HepG2 (cell line): Measurements from ENCODE around the gene UCK2. TPM values are rescaled to one million over a fixed set of nuclear protein-coding genes. Genes with fewer than 3 reads are reported as not detected.

Source experiments
- DZIP1 ChIP-seq: sonication (generic); formaldehyde crosslinking; IDR thresholded peaks from 2 replicates; pipeline ENCODE4 v1.5.0; 2020; ENCODE audit warnings: mild to moderate bottlenecking, missing genetic modification reagents
- FOXO4 ChIP-seq: sonication (generic); formaldehyde crosslinking; conservative IDR thresholded peaks from 2 replicates; pipeline ENCODE4 v1.8.1; 2023; ENCODE audit warnings: missing genetic modification reagents
- GATAD1 ChIP-seq: IDR thresholded peaks from 2 replicates; pipeline ENCODE4 v1.6.1; 2016; ENCODE audit warnings: missing genetic modification reagents, missing compliant biosample characterization
- HHEX ChIP-seq: IDR thresholded peaks from 2 replicates; pipeline ENCODE4 v1.6.1; 2016; ENCODE audit warnings: control low read depth
- PBX2 ChIP-seq: IDR thresholded peaks from 2 replicates; pipeline ENCODE4 v1.6.1; 2016; ENCODE audit warnings: control low read depth
- RFXAP ChIP-seq: sonication (generic); formaldehyde crosslinking; IDR thresholded peaks from 2 replicates; pipeline ENCODE4 v1.4.0; 2020; ENCODE audit warnings: missing genetic modification reagents, borderline replicate concordance
- RORA ChIP-seq: sonication (generic); formaldehyde crosslinking; IDR thresholded peaks from 2 replicates; pipeline ENCODE4 v1.5.0; 2020; ENCODE audit warnings: mild to moderate bottlenecking, missing genetic modification reagents, moderate library complexity
- SMC3 ChIP-seq: IDR thresholded peaks from 2 replicates; pipeline ENCODE4 v1.6.1; 2011; ENCODE audit warnings: low read length, improper control_type of control experiment
- ZFP36L2 ChIP-seq: sonication (generic); formaldehyde crosslinking; IDR thresholded peaks from 2 replicates; pipeline ENCODE4 v1.4.0; 2020; ENCODE audit warnings: missing genetic modification reagents
- ZNF670 ChIP-seq: sonication (generic); formaldehyde crosslinking; IDR thresholded peaks from 2 replicates; pipeline ENCODE4 v1.8.0; 2022; ENCODE audit warnings: mild to moderate bottlenecking, missing genetic modification reagents, borderline replicate concordance
- ZNF737 ChIP-seq: sonication (generic); formaldehyde crosslinking; IDR thresholded peaks from 2 replicates; pipeline ENCODE4 v1.5.0; 2020; ENCODE audit warnings: missing genetic modification reagents, mild to moderate bottlenecking, borderline replicate concordance
- polyA plus RNA-seq, 8 experiments: library from polyadenylated mRNA; depleted of rRNA in 3 of 8; stranded (reverse) in 7 of 8; unstranded in 1 of 8; fragments of >200 nt; fragmentation: Illumina TruSeq in 4 of 8; extraction: Trizol in 4 of 8; gene quantifications; 2 replicates each; pipeline versions ENCODE4 v1.2.1 to v1.2.3, GENCODE V29; 2011 to 2016; ENCODE audit warnings: low read depth in 4 of 8, missing spikeins in 1 of 8, mixed read lengths in 1 of 8; ENCODE audit not compliant: insufficient read depth in 1 of 8
- total RNA-seq, 5 experiments: library from RNA; depleted of rRNA; stranded (reverse); fragments of >200 nt; fragmentation: Illumina TruSeq; extraction: Trizol; gene quantifications; 2 replicates each; pipeline ENCODE4 v1.2.3, GENCODE V29; 2016; ENCODE audit warnings: low read depth in 1 of 5
- TF ChIP-seq, protein P1 (sequence below): sonication (generic); formaldehyde crosslinking; IDR thresholded peaks from 2 replicates; pipeline ENCODE4 v1.4.0; 2020; ENCODE audit warnings: missing genetic modification reagents, borderline replicate concordance
- TF ChIP-seq, protein P2 (sequence below): sonication (generic); formaldehyde crosslinking; IDR thresholded peaks from 2 replicates; pipeline ENCODE4 v1.4.0; 2020; ENCODE audit warnings: missing genetic modification reagents
- TF ChIP-seq, protein P3 (sequence below): sonication (generic); formaldehyde crosslinking; IDR thresholded peaks from 2 replicates; pipeline ENCODE4 v1.5.0; 2020; ENCODE audit warnings: missing genetic modification reagents, mild to moderate bottlenecking, borderline replicate concordance
- TF ChIP-seq, protein P4 (sequence below): sonication (generic); formaldehyde crosslinking; conservative IDR thresholded peaks from 2 replicates; pipeline ENCODE4 v1.8.0; 2022; ENCODE audit warnings: missing genetic modification reagents

Gene UCK2
- total and polyA plus RNA-seq, 2 of the 13 experiments (the other 11 are each of a cell fraction or from before 2014, with no cell fraction given): 64.3 to 78.0 TPM

DNA sequence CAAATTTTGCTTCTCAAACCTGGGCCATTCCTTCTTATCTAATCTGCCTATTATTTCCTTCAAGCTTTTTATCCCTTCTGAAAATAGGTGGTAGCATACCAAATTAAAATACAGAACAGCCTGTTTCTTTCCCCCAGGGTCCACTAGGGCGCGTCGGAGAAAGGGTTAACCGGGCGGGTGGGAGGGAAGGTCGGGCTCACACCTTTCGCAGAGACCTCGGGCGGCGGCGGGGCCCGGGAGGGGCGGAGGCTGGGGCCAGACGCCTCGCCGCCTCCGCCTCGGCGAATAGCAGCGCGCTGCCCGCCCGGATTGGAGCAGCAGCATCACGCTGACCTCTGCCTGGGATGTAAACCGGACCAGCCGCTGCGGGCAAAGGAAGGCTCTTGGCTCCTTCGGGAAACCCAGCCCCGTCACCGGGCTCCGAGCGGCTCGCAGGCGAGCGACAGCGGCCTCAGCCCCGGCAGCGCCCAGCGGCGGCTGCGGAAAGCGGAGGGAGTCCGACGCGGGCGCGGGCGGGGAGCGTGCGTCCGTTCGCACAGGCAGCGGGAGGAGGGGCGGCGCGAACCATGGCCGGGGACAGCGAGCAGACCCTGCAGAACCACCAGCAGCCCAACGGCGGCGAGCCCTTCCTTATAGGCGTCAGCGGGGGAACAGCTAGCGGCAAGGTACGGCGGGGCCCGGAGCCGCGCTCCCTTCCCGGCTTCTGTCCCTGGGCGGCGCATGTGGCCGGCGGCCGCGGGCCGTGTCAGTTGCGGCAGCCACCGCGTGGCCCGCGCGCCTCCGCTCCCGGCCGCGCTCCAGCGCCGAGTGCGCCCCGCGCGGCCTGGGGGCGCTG, at the start of gene UCK2 (continued):
- TF ChIP-seq DZIP1 (CRISPR knock-in tag): no peak
- TF ChIP-seq HHEX (CRISPR knock-in tag): no peak
- no peak for TF ChIP-seq SMC3
- TF ChIP-seq ZNF737 (CRISPR knock-in tag): no peak
- TF ChIP-seq, protein P1, sequence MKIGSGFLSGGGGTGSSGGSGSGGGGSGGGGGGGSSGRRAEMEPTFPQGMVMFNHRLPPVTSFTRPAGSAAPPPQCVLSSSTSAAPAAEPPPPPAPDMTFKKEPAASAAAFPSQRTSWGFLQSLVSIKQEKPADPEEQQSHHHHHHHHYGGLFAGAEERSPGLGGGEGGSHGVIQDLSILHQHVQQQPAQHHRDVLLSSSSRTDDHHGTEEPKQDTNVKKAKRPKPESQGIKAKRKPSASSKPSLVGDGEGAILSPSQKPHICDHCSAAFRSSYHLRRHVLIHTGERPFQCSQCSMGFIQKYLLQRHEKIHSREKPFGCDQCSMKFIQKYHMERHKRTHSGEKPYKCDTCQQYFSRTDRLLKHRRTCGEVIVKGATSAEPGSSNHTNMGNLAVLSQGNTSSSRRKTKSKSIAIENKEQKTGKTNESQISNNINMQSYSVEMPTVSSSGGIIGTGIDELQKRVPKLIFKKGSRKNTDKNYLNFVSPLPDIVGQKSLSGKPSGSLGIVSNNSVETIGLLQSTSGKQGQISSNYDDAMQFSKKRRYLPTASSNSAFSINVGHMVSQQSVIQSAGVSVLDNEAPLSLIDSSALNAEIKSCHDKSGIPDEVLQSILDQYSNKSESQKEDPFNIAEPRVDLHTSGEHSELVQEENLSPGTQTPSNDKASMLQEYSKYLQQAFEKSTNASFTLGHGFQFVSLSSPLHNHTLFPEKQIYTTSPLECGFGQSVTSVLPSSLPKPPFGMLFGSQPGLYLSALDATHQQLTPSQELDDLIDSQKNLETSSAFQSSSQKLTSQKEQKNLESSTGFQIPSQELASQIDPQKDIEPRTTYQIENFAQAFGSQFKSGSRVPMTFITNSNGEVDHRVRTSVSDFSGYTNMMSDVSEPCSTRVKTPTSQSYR (CRISPR knock-in tag): peak; percentile 60
- TF ChIP-seq RFXAP (CRISPR knock-in tag): no peak
- no peak; the same call in 1 of the 2 replicates for TF ChIP-seq GATAD1 (CRISPR knock-in tag)
- no peak for TF ChIP-seq ZNF670 (CRISPR knock-in tag)
- TF ChIP-seq ZFP36L2: no peak
- TF ChIP-seq PBX2 (CRISPR knock-in tag): no peak
- TF ChIP-seq, protein P2, sequence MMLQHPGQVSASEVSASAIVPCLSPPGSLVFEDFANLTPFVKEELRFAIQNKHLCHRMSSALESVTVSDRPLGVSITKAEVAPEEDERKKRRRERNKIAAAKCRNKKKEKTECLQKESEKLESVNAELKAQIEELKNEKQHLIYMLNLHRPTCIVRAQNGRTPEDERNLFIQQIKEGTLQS: no peak
- TF ChIP-seq, protein P3, sequence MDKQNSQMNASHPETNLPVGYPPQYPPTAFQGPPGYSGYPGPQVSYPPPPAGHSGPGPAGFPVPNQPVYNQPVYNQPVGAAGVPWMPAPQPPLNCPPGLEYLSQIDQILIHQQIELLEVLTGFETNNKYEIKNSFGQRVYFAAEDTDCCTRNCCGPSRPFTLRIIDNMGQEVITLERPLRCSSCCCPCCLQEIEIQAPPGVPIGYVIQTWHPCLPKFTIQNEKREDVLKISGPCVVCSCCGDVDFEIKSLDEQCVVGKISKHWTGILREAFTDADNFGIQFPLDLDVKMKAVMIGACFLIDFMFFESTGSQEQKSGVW (CRISPR knock-in tag): no peak
- no peak for TF ChIP-seq RORA
- no peak for TF ChIP-seq FOXO4 (CRISPR knock-in tag)
- TF ChIP-seq, protein P4, sequence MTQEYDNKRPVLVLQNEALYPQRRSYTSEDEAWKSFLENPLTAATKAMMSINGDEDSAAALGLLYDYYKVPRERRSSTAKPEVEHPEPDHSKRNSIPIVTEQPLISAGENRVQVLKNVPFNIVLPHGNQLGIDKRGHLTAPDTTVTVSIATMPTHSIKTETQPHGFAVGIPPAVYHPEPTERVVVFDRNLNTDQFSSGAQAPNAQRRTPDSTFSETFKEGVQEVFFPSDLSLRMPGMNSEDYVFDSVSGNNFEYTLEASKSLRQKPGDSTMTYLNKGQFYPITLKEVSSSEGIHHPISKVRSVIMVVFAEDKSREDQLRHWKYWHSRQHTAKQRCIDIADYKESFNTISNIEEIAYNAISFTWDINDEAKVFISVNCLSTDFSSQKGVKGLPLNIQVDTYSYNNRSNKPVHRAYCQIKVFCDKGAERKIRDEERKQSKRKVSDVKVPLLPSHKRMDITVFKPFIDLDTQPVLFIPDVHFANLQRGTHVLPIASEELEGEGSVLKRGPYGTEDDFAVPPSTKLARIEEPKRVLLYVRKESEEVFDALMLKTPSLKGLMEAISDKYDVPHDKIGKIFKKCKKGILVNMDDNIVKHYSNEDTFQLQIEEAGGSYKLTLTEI (CRISPR knock-in tag): no peak
